MCF 10A (cell line): ENCODE data around the gene MIER1. TPM values are rescaled to one million over a fixed set of nuclear protein-coding genes. Genes with fewer than 3 reads are reported as not detected.

ENCODE experiments used
- BruUV-seq: library from RNA; stranded (reverse); fragments of 400-500 nt; replicated peaks from 2 replicates; lab custom pipeline; 2021; lab: Mats Ljungman, UMichigan
- CTCF ChIA-PET: fragments of 300-600 bp; sonication (Branson Sonifier 250); formaldehyde crosslinking; extraction: SDS; loops from one replicate; lab custom pipeline; 2021; ENCODE audit warnings: antibody characterized with exemption, inconsistent platforms; lab: Yijun Ruan, JAX
- POLR2A ChIA-PET: fragments of 300-600, 350-650 bp; sonication (Branson Sonifier 250); formaldehyde crosslinking; extraction: SDS; loops from one replicate; lab custom pipeline; 2020; ENCODE audit warnings: antibody characterized with exemption, inconsistent platforms; lab: Yijun Ruan, JAX
- DNase-seq: peaks from one replicate; pipeline ENCODE4 v3.0.0-alpha.2; 2018; ENCODE audit not compliant: unreplicated experiment
- H3K27ac Mint-ChIP-seq: one replicate; pipeline ENCODE4 v1.8.0; 2022; ENCODE audit warnings: mild to moderate bottlenecking, low read depth, mixed read lengths; ENCODE audit not compliant: unreplicated experiment
- H3K27me3 Mint-ChIP-seq: one replicate; pipeline ENCODE4 v1.8.0; 2022; ENCODE audit warnings: mixed read lengths; ENCODE audit not compliant: insufficient read depth, unreplicated experiment
- H3K36me3 Mint-ChIP-seq: one replicate; pipeline ENCODE4 v1.8.0; 2022; ENCODE audit warnings: mild to moderate bottlenecking, moderate library complexity, mixed read lengths; ENCODE audit not compliant: insufficient read depth, unreplicated experiment
- H3K4me1 Mint-ChIP-seq: one replicate; pipeline ENCODE4 v1.8.0; 2022; ENCODE audit warnings: mixed read lengths; ENCODE audit not compliant: insufficient read depth, unreplicated experiment
- H3K4me3 Mint-ChIP-seq: one replicate; pipeline ENCODE4 v1.8.0; 2022; ENCODE audit warnings: mild to moderate bottlenecking, moderate library complexity, mixed read lengths; ENCODE audit not compliant: unreplicated experiment
- H3K9me3 Mint-ChIP-seq: one replicate; pipeline ENCODE4 v1.8.0; 2022; ENCODE audit warnings: mixed read lengths; ENCODE audit not compliant: unreplicated experiment
- CTCF ChIP-seq: fragments of 200-600 bp; IDR thresholded peaks from one replicate; pipeline ENCODE4 v1.8.0; 2022; ENCODE audit warnings: antibody characterized with exemption, mild to moderate bottlenecking; ENCODE audit not compliant: unreplicated experiment
- intact Hi-C: fragments of 100-400 bp; cut with micrococcal nuclease; formaldehyde crosslinking; loops from 2 replicates; pipeline ENCODE4 v1.14.1; 2022
- total RNA-seq: library from RNA; stranded (reverse); gene quantifications from 2 replicates; pipeline ENCODE4 v1.2.3, GENCODE V29; 2022

Gene MIER1
- total RNA-seq, 1 experiment from 2014 or later, result 36.5 TPM

GRCh38 chr1:66919828-66920227 is 5.0 kb upstream of the MIER1 start:
- Mint-ChIP-seq H3K4me1 (peaks cover 20% of the 10 kb centered on the region), H3K4me3 (no peak overlapping the region), H3K36me3 (peaks cover 12% of the 10 kb centered on the region), H3K27me3 (no peaks in the 10 kb centered on the region), H3K27ac (no peak overlapping the region), H3K9me3 (no peaks in the 10 kb centered on the region)
- intact Hi-C loops, result loop anchor here (10.0 kb wide), 1 partner anchor 645 kb away; no protein-coding TSS in a partner anchor
- no peak for TF ChIP-seq CTCF
- no peak for DNase-seq
- BruUV-seq, result no TSS peak
- ChIA-PET CTCF (interaction anchor here (0.9 to 1.8 kb wide), 2 partner anchors 12 to 154 kb away, joined by 3 to 6 read pairs; no protein-coding TSS in a partner anchor), POLR2A (no interaction called here)

GRCh38 chr1:66920543-66920942 is 4.2 kb upstream of the MIER1 start:
- Mint-ChIP-seq H3K4me3 (no peak overlapping the region), H3K9me3 (no peaks in the 10 kb centered on the region), H3K27ac (no peak overlapping the region), H3K36me3 (peaks cover 19% of the 10 kb centered on the region), H3K4me1 (peaks cover 20% of the 10 kb centered on the region), H3K27me3 (no peaks in the 10 kb centered on the region)
- no TSS peak for BruUV-seq
- no peak for DNase-seq
- no peak for TF ChIP-seq CTCF
- ChIA-PET POLR2A (interaction anchor here (0.6 kb wide), 1 partner anchor 147 kb away, joined by 3 read pairs; no protein-coding TSS in a partner anchor), CTCF (interaction anchor here (1.8 kb wide), 1 partner anchor 155 kb away, joined by 6 read pairs; no protein-coding TSS in a partner anchor)
- intact Hi-C loops, result loop anchor here (10.0 kb wide), 1 partner anchor 646 kb away; no protein-coding TSS in a partner anchor

- intact Hi-C loops, result loop anchor here (1.0 to 10.0 kb wide), 3 partner anchors 127 to 651 kb away; partner anchors contain the start of gene SLC35D1
- CTCF ChIA-PET, result interaction anchor here (0.9 to 1.8 kb wide), 2 partner anchors 10 to 160 kb away, joined by 3 to 4 read pairs; no protein-coding TSS in a partner anchor
- no peak for DNase-seq
- Mint-ChIP-seq H3K4me3 (peak overlapping the region; percentile 95), H3K9me3 (no peaks in the 10 kb centered on the region), H3K27ac (peak overlapping the region; percentile 96), H3K36me3 (peaks cover 25% of the 10 kb centered on the region), H3K27me3 (no peaks in the 10 kb centered on the region), H3K4me1 (peaks cover 43% of the 10 kb centered on the region)
- POLR2A ChIA-PET, result interaction anchor here (0.7 to 3.2 kb wide), 18 partner anchors 9 to 1977 kb away, joined by 3 to 76 read pairs (median 4); partner anchors contain the start of gene SLC35D1
- no peak for TF ChIP-seq CTCF
- no TSS peak for BruUV-seq
Measured at GRCh38 chr1:66925558-66925910, 744 bp downstream of the MIER1 start.

- TF ChIP-seq CTCF, result no peak
- no peaks in the 10 kb centered on the region for H3K27me3 Mint-ChIP-seq
- POLR2A ChIA-PET, result interaction anchor here (0.7 to 3.2 kb wide), 11 partner anchors 9 to 1978 kb away, joined by 3 to 76 read pairs (median 3); no protein-coding TSS in a partner anchor
- peaks cover 24% of the 10 kb centered on the region for H3K36me3 Mint-ChIP-seq
- no TSS peak for BruUV-seq
- no peaks in the 10 kb centered on the region for H3K9me3 Mint-ChIP-seq
- peak overlapping the region; percentile 95 for H3K4me3 Mint-ChIP-seq
- CTCF ChIA-PET, result interaction anchor here (0.6 to 1.8 kb wide), 3 partner anchors 10 to 652 kb away, joined by 3 to 4 read pairs (median 4); no protein-coding TSS in a partner anchor
- peaks cover 41% of the 10 kb centered on the region for H3K4me1 Mint-ChIP-seq
- H3K27ac Mint-ChIP-seq, result peak overlapping the region; percentile 96
- peak; percentile 29 for DNase-seq
- intact Hi-C loops, result loop anchor here (1.0 to 10.0 kb wide), 3 partner anchors 126 to 651 kb away; partner anchors contain the start of gene SLC35D1
Measured at GRCh38 chr1:66925944-66926343, 1.2 kb downstream of the MIER1 start.
